Erythroblast (primary cell): ENCODE measurements around the gene ZNF253.
"Not testable (repeated sequence)": the region's sequence is repeated elsewhere in the genome, so short reads cannot be mapped to it uniquely, and the experiment has no call there.

Experiments
- DNase-seq, 2 experiments: peaks; one replicate each; lab custom pipeline; 2025; lab: John Stamatoyannopoulos, UW
- GATA1 ChIP-seq: IDR thresholded peaks from 2 replicates; pipeline ENCODE4 v1.6.1; 2011; ENCODE audit warnings: low read depth, mild to moderate bottlenecking, control low read depth, low read length, moderate library complexity
- POLR2A ChIP-seq: IDR thresholded peaks from 2 replicates; pipeline ENCODE4 v1.6.1; 2011; ENCODE audit warnings: mild to moderate bottlenecking, low read length

Gene ZNF253

DNA sequence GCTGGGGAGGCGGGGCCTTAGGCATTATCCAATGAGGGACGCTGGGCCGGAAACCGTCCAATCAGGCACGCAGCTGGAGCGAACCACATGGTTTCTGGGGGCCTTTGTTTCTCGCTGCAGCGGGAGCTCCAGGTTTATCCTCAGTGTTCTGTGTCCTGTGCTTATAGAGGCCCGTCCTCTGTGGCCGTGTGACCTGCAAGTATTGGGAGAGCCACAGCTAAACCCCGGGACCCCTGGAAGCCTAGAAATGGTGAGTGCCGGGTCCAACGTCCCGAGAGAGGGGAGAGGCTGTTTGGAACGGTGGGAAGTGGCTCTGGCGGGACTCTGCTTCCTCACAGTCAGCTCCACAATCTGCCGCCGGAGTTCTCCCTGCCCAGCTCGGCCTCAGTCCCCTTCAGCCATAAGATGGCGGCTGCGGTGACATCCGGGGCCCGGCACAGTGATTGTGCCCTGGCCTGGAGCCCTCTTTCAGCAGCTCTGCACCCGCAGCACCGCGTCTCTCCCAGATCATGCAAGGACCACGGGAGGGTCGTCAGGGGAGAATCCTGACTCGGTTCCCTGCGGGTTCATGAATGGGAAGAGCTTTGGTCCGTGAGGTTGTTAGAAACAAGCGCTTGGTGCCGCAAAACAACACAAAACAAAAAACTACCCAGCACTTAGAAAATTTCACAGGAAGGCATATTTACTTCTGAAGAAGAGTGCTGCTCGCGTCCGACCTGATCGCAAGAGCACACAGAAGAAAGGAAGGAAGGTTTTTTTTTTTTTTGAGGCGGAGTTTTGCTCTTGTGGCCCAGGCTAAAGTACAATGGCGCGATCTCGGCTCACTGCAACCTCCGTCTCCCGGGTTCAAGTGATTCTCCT is at the start of gene ZNF253:
Gene ZNF253 (plus strand): TSS at position 133 of the 861 bp plus-strand sequence. CDS start 115 bp downstream, at position 248.
- no peak for TF ChIP-seq GATA1
- peak; percentile 71 for TF ChIP-seq POLR2A
- peak; percentile 85 to 87 for DNase-seq

DNA sequence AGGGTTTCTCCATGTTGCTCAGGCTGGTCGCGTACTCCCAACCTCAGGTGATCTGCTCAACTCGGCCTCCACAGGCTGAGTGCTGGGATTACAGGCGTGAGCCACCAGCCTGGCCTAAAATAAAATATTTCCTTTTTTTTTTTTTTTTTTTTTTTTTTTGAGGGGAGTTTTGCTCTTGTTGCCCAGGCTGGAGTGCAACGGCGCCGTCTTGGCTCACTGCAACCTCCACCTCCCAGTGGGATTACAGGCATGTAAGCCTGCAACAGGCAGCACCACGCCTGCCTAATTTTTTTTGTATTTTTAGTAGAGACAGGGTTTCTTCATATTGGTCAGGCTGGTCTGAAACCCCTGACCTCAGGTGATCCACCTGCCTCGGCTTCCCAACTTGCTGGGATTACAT is 49.0 kb upstream of the ZNF253 start:
- no peak for TF ChIP-seq POLR2A
- no peak for TF ChIP-seq GATA1

DNA sequence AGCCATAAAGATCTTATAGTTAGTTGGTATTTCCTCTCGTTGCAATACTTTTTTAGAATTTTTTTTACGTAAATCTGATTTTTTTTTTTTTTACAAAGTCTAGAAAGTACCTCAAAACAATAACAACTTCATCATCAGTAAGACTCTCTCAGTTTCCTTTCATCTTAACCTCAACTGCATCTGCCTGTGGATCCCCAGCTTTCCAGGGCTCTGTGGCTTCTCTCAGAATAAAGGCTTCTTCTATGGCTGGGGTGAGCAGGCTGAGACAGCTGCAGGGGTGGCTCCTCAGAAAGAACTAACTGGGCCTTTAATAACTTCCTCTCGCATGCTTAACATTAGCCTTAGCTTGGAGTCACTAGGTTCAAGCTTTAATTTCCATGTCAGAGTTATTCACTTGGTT is 48.3 kb upstream of the ZNF253 start:
- DNase-seq = no peak
- TF ChIP-seq GATA1 (no peak), POLR2A (no peak)

More for the DNA sequence above, 49.0 kb upstream of the ZNF253 start:
- no peak for DNase-seq

GRCh38 chr19:19820774-19821320 is 44.8 kb upstream of the ZNF253 start:
- no peak for TF ChIP-seq POLR2A
- no peak for TF ChIP-seq GATA1
- no peak for DNase-seq

- peak; percentile 81 to 85 for DNase-seq
- TF ChIP-seq POLR2A (peak; percentile 57), GATA1 (no peak)
These were observed 44.2 kb upstream of the ZNF253 start, which contains the start of gene ZNF506 for GRCh38 chr19:19821366-19821951. Gene ZNF506 (minus strand): TSS chr19:19821750. CDS start chr19:19821603, 147 bp downstream.

DNA sequence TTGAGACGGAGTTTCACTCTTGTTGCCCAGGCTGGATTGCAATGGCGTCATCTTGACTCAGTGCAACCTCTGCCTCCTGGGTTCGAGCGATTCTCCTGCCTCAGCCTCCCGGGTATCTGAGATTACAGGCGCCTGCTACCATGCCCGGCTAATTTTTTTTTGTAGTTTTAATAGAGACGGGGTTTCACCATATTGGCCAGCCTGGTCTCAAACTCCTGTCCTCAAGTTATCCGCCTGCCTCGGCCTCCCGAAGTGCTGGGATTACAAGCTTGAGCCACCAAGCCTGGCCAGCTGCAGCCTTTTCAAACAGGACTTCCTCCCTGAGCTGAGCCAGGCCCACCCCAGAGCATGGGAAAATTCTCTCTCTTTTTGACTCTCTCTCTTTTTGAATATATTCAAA is 43.7 kb upstream of the ZNF253 start:
- DNase-seq = not testable (repeated sequence)

DNA sequence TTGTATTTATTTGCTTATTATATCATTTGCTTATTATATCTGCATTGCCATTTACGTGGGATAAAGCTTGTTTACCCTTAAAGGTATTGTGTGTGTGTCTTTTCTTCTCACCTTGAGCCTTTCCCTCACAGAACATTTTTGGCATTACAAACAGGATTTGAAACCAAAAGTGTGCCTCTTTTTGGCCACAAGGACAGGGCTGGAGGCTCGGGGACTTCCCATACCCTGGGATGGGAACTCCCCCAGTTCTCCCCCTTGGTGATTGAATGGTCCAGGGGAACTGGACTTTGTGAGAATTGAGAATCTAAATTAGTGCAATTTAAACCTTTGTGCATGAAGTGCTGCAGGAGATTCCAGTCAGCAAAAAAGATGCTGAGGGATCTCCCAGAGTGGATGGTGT is 41.8 kb upstream of the ZNF253 start:
- TF ChIP-seq POLR2A (no peak), GATA1 (no peak)
- DNase-seq = no peak

- no peak for TF ChIP-seq GATA1
- TF ChIP-seq POLR2A = no peak
- no peak for DNase-seq
These were observed 38.8 kb upstream of the ZNF253 start for GRCh38 chr19:19826875-19827274.

DNA sequence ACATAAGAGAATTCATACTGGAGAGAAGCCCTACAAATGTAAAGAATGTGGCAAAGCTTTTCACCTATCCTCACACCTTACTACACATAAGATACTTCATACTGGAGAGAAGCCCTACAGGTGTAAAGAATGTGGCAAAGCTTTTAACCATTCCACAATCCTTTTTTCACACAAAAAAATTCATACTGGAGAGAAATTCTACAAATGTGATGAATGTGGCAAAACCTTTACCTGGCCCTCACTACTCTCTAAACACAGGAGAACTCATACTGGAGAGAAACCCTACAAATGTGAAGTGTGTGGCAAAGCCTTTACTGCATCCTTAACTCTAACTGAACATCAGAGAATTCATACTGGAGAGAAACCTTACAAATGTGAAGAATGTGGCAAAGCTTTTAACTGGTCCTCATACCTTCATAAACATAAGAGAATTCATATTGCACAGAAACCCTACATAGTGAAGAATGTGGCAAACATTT is 30.1 kb upstream of the ZNF253 start:
- TF ChIP-seq POLR2A (no peak), GATA1 (no peak)
- peak in 1 of 2 experiments; percentile 18 for DNase-seq

- DNase-seq = no peak
- TF ChIP-seq GATA1 (no peak), POLR2A (no peak)
These were observed 17.9 kb upstream of the ZNF253 start for GRCh38 chr19:19847781-19848180.

- no peak for TF ChIP-seq POLR2A
- no peak for TF ChIP-seq GATA1
- DNase-seq = no peak
These were observed 16.6 kb upstream of the ZNF253 start for GRCh38 chr19:19849056-19849455.

GRCh38 chr19:19851740-19852139 is 13.9 kb upstream of the ZNF253 start:
- DNase-seq = not testable (repeated sequence)

GRCh38 chr19:19858751-19859150 is 6.9 kb upstream of the ZNF253 start:
- TF ChIP-seq GATA1 = no peak
- no peak for TF ChIP-seq POLR2A
- no peak for DNase-seq

GRCh38 chr19:19860756-19861390 is 4.8 kb upstream of the ZNF253 start:
- TF ChIP-seq GATA1 = no peak
- TF ChIP-seq POLR2A = no peak
- DNase-seq = no peak
